DND-41 (cell line): Measurements from ENCODE around the gene RFX1.

ENCODE experiments used
- ATAC-seq: fragments of 200-7000 bp; cut with Tn5 transposase; 3 replicates; pipeline ENCODE4 v1.9.1; 2021; ENCODE audit warnings: low read depth; ENCODE audit not compliant: insufficient read depth
- DNase-seq: peaks from one replicate; pipeline ENCODE4 v3.0.0-alpha.2; 2020
- H2AFZ ChIP-seq: 2 replicates; pipeline ENCODE4 v1.6.0; 2012; ENCODE audit warnings: low read depth, low read length
- H3K27ac ChIP-seq: 2 replicates; pipeline ENCODE4 v1.5.1; 2012; ENCODE audit warnings: low read length, inconsistent platforms
- H3K27me3 ChIP-seq: fragments of 200-600 bp; sonication (generic); 2 replicates; pipeline ENCODE4 v1.6.0; 2012; ENCODE audit warnings: low read length, mild to moderate bottlenecking, inconsistent platforms; ENCODE audit not compliant: insufficient read depth, poor library complexity
- H3K36me3 ChIP-seq: 2 replicates; pipeline ENCODE4 v1.5.1; 2012; ENCODE audit warnings: low read length, inconsistent platforms; ENCODE audit not compliant: insufficient read depth
- H3K4me1 ChIP-seq: 2 replicates; pipeline ENCODE4 v1.5.1; 2012; ENCODE audit warnings: mild to moderate bottlenecking, low read length; ENCODE audit not compliant: insufficient read depth
- H3K4me2 ChIP-seq: 2 replicates; pipeline ENCODE4 v1.6.0; 2012; ENCODE audit warnings: mild to moderate bottlenecking, moderate library complexity, low read length, inconsistent platforms; ENCODE audit not compliant: insufficient read depth
- H3K4me3 ChIP-seq, 2 experiments: fragments of 200-600 bp in 1 of 2; shearing (Covaris generic) in 1 of 2; 2 replicates each; pipeline ENCODE4 v1.5.1; 2012 to 2016; ENCODE audit warnings: inconsistent platforms in 2 of 2, low read length in 2 of 2, mild to moderate bottlenecking in 2 of 2, low read depth in 1 of 2, moderate library complexity in 1 of 2
- H3K79me2 ChIP-seq: 2 replicates; pipeline ENCODE4 v1.6.0; 2012; ENCODE audit warnings: low read length, inconsistent platforms; ENCODE audit not compliant: insufficient read depth
- H3K9ac ChIP-seq: 2 replicates; pipeline ENCODE4 v1.6.0; 2012; ENCODE audit warnings: low read depth, mild to moderate bottlenecking, inconsistent platforms, low read length, moderate library complexity
- H3K9me3 ChIP-seq: 2 replicates; pipeline ENCODE4 v1.5.1; 2012; ENCODE audit warnings: low read length, moderate library complexity, mild to moderate bottlenecking, inconsistent platforms; ENCODE audit not compliant: insufficient read depth, severe bottlenecking
- H4K20me1 ChIP-seq: 2 replicates; pipeline ENCODE4 v1.6.0; 2012; ENCODE audit warnings: low read length; ENCODE audit not compliant: insufficient read depth
- EZH2 ChIP-seq: IDR thresholded peaks from 3 replicates; pipeline ENCODE4 v1.6.1; 2012; ENCODE audit warnings: borderline replicate concordance, low read depth, mild to moderate bottlenecking, moderate library complexity, low read length, inconsistent platforms; ENCODE audit not compliant: severe bottlenecking
- TF ChIP-seq, protein P1 (sequence below): IDR thresholded peaks from 2 replicates; pipeline ENCODE4 v1.5.1; 2012; ENCODE audit warnings: borderline replicate concordance, low read length, moderate library complexity, mild to moderate bottlenecking; ENCODE audit not compliant: poor library complexity, severe bottlenecking; ENCODE audit errors: extremely low read depth

The RFX1 gene

DNA sequence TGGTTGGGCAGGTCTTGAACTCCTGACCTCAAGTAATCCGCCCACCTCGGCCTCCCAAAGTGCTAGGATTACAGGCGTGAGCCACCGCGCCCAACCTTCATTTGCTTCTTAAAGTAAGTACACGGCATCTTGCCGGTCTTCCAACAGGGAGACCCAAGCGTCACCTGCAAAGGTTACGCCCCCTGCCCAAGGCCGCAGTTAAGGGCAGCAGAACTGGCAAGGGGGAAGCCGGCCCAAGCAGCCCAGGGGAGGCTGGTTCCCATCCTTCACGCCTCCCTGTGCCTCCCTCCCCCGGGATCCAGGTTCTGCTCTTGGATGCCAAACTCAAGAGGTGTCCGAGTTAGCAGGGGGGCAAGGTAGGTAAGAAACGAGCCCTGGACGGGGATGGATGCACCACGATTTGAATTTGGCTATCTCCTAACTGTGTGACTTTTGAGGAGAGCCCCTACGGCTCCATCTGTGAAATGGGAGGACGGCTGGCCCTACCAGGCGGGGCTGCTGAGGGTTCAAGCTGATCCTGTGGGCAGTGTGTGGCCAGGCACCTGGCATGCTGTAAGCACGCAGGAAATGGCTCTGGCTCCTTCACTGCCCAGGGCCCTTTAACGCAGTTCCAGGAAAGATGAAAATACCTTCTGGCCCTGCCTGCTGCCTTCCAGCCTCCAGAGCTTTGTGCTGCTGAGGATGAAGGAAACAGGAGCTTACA is 9.0 kb downstream of the RFX1 start:
- H4K20me1 ChIP-seq: 0 out of 2 replicates have a peak, but pooled peaks cover 5% of the 10 kb centered on the region
- H3K79me2 ChIP-seq: peaks cover 66% of the 10 kb centered on the region
- H3K4me1 ChIP-seq: peaks cover 13% of the 10 kb centered on the region
- no peak overlapping the region for H3K9ac ChIP-seq
- no peaks in the 10 kb centered on the region for H3K27me3 ChIP-seq
- peaks cover 8% of the 10 kb centered on the region for H3K9me3 ChIP-seq
- no peak for ATAC-seq
- no peak for DNase-seq
- no peak overlapping the region for H3K27ac ChIP-seq
- no peak overlapping the region for H3K4me3 ChIP-seq
- TF ChIP-seq, protein P1, sequence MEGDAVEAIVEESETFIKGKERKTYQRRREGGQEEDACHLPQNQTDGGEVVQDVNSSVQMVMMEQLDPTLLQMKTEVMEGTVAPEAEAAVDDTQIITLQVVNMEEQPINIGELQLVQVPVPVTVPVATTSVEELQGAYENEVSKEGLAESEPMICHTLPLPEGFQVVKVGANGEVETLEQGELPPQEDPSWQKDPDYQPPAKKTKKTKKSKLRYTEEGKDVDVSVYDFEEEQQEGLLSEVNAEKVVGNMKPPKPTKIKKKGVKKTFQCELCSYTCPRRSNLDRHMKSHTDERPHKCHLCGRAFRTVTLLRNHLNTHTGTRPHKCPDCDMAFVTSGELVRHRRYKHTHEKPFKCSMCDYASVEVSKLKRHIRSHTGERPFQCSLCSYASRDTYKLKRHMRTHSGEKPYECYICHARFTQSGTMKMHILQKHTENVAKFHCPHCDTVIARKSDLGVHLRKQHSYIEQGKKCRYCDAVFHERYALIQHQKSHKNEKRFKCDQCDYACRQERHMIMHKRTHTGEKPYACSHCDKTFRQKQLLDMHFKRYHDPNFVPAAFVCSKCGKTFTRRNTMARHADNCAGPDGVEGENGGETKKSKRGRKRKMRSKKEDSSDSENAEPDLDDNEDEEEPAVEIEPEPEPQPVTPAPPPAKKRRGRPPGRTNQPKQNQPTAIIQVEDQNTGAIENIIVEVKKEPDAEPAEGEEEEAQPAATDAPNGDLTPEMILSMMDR: no peak
- TF ChIP-seq EZH2: no peak
- peaks cover 51% of the 10 kb centered on the region for H3K36me3 ChIP-seq
- H2AFZ ChIP-seq: no peak overlapping the region
- no peak overlapping the region for H3K4me2 ChIP-seq

DNA sequence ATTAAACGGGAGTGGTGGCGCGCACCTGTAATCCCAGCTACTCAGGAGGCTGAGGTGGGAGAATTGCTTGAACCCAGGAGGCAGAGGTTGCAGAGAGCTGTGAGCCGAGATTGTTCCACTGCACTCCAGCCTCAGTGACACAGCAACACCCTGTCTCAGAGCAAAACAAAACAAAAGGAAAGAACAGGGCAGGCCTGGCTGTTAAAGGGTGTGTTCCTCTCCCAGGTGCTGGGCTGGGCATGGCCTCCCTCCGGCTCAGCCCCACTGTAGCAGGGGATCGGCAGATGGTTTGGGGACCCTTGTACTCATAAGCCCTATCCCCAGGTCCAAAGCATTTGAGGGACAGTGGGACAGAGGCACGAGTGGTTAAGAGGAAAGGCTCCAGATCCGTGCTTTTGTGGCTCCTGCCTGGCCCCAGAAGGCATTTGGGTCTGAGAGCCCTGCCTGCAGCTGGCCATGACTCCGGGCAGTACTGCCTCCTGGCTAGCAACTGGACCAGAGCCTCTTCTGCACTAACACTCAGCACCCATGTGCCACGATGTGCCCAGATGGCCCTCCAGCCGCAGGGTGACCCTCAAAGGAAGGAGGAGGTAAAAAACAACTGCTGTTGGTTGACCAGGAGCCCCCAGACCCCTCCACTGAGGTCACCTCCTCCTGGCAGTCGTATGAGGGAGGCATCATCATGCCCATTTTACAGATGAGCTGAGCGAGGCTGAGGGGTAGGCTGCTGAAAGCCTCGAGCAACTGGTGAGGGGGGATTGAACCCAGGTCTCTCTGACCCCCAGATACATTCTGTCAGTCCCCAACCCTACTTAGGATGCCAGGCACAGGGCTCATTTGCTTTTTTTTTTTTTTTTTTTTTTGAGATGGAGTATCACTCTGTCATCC is 10.0 kb downstream of the RFX1 start:
- DNase-seq (no peak), ATAC-seq (no peak)
- no peak overlapping the region for H2AFZ ChIP-seq
- H3K27me3 ChIP-seq: no peaks in the 10 kb centered on the region
- H3K4me1 ChIP-seq: peaks cover 4% of the 10 kb centered on the region
- peaks cover 63% of the 10 kb centered on the region for H3K79me2 ChIP-seq
- no peak overlapping the region for H3K9ac ChIP-seq
- no peak for TF ChIP-seq EZH2
- peaks cover 8% of the 10 kb centered on the region for H3K9me3 ChIP-seq
- 0 out of 2 replicates have a peak overlapping the region, but pooled peaks have one; percentile 43 for H3K27ac ChIP-seq
- no peak overlapping the region for H3K4me2 ChIP-seq
- no peak overlapping the region for H3K4me3 ChIP-seq
- H4K20me1 ChIP-seq: 0 out of 2 replicates have a peak, but pooled peaks cover 5% of the 10 kb centered on the region
- H3K36me3 ChIP-seq: peaks cover 59% of the 10 kb centered on the region

- H3K4me1 ChIP-seq: no peaks in the 10 kb centered on the region
- no peak for DNase-seq
- H3K9ac ChIP-seq: no peak overlapping the region
- H2AFZ ChIP-seq: no peak overlapping the region
- 0 out of 2 replicates have a peak, but pooled peaks cover 5% of the 10 kb centered on the region for H4K20me1 ChIP-seq
- no peak overlapping the region for H3K27ac ChIP-seq
- peaks cover 8% of the 10 kb centered on the region for H3K9me3 ChIP-seq
- no peaks in the 10 kb centered on the region for H3K27me3 ChIP-seq
- H3K36me3 ChIP-seq: peaks cover 60% of the 10 kb centered on the region
- no peak for ATAC-seq
- H3K4me3 ChIP-seq: no peak overlapping the region
- H3K4me2 ChIP-seq: no peak overlapping the region
- TF ChIP-seq EZH2: no peak
- TF ChIP-seq, protein P1: no peak
- H3K79me2 ChIP-seq: peaks cover 54% of the 10 kb centered on the region
Measured at GRCh38 chr19:13995017-13995728, 10.9 kb downstream of the RFX1 start.
